Keratinocyte (primary cell): ENCODE results near the gene PDE6G.

Source experiments
- EZH2 ChIP-seq: IDR thresholded peaks from one replicate; pipeline ENCODE4 v1.6.1; 2012; ENCODE audit warnings: inconsistent platforms, mild to moderate bottlenecking, low read length, moderate library complexity
- TF ChIP-seq, protein P1 (sequence below), 3 experiments: IDR thresholded peaks in 1 of 3; conservative IDR thresholded peaks in 1 of 3; optimal IDR thresholded peaks in 1 of 3; 2 replicates in 2 of 3; 3 replicates in 1 of 3; pipeline versions ENCODE3 to v1.5.1; 2011; ENCODE audit warnings: low read length in 3 of 3, mild to moderate bottlenecking in 3 of 3, moderate library complexity in 2 of 3, control low read depth in 1 of 3, inconsistent platforms in 1 of 3; ENCODE audit not compliant: insufficient read depth in 2 of 3; ENCODE audit errors: extremely low read depth in 1 of 3

DNA sequence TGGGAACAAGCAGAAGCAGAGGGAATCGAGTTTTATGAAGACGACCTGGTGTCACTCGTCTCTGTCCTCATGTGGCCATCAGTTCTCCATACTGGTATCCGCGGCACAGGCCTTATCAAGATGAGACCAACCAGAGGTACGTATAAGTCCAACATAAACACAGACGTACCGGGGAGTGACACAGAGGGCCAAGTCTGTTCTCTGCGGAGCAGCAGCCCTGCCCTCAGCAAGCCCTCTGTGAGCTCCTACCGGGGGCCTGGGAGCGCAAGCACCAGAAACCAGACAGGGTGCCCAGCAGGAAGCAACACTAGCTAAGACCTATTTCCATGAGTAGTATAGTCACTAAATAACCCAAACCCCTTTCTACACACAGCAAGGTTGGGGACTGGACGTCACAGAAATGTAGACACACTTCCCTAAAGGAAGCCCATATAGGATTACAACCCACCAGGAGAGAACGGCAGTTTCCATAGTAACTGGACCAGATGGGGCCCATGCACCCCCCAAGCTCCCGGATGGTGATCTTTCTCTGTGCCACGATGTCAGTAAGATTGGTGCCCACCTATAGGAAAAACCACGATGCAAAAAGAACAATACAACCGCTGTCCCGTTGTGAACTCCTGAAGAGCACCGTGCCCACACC is 26.3 kb upstream of the PDE6G start:
- TF ChIP-seq, protein P1, sequence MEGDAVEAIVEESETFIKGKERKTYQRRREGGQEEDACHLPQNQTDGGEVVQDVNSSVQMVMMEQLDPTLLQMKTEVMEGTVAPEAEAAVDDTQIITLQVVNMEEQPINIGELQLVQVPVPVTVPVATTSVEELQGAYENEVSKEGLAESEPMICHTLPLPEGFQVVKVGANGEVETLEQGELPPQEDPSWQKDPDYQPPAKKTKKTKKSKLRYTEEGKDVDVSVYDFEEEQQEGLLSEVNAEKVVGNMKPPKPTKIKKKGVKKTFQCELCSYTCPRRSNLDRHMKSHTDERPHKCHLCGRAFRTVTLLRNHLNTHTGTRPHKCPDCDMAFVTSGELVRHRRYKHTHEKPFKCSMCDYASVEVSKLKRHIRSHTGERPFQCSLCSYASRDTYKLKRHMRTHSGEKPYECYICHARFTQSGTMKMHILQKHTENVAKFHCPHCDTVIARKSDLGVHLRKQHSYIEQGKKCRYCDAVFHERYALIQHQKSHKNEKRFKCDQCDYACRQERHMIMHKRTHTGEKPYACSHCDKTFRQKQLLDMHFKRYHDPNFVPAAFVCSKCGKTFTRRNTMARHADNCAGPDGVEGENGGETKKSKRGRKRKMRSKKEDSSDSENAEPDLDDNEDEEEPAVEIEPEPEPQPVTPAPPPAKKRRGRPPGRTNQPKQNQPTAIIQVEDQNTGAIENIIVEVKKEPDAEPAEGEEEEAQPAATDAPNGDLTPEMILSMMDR (optimal IDR thresholded peaks at IDR 0.05 in 1 of 3, IDR thresholded peaks at IDR 0.05 in 1 of 3, conservative IDR thresholded peaks at IDR 0.05 in 1 of 3; ENCODE audit: extremely low read depth in 1 of 3, insufficient read depth in 2 of 3, low read length in 3 of 3), result no peak
- TF ChIP-seq EZH2, result no peak
